H54 (cell line): Measurements from ENCODE around the gene SLC6A13.

Source experiments
- DNase-seq: peaks from one replicate; pipeline ENCODE4 v3.0.0; 2011; ENCODE audit warnings: low spot score, mixed read lengths; ENCODE audit not compliant: insufficient read length
- FAIRE-seq: peaks from 3 replicates; lab custom pipeline; 2011; peaks lifted over from hg19 to GRCh38; lab: Jason Lieb, UNC
- POLR2A ChIP-seq: IDR thresholded peaks from 2 replicates; pipeline ENCODE4 v1.6.1; 2011; ENCODE audit warnings: low read depth, mild to moderate bottlenecking, low read length

Gene SLC6A13

DNA sequence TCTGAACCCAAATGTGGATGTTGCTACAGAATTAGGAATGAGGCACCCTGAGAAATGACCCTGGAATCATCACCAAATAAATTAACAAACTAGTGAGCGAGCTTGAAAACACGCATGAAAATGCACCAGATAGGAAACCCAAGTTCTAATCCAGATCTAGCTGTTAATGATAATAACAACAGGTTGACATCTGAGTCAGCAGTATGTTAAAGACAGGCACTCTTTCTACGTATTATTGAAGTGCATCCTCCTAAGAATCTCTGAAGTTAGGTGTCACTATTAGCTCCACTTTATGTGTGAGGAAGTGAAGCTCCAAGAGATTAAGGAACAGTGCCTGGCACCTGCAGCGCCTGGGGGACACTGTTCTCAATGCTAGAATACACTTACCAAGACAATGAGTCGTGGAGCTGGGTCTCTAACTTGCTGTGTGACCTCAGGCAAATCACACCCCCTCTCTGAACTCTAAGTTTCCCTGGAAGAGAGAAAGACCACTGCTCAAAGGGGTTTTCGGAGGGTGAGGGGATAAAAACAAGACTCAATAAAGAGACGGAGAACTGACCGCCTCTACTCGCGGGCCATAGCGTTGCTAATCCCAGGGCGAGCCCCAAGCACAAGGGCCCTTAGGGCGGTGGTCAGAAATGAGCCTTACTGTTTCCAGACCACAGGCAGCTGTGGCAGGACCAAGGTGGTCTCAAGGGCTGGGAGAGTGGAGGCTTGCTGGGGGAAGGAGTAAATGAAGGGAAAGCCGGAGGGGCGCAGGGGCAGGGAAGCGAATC is 50.8 kb downstream of the SLC6A13 start:
- no peak for TF ChIP-seq POLR2A
- FAIRE-seq (no peak), DNase-seq (no peak)

GRCh38 chr12:211142-211465 is 51.5 kb downstream of the SLC6A13 start:
- DNase-seq = no peak
- no peak for FAIRE-seq
- no peak for TF ChIP-seq POLR2A

GRCh38 chr12:210277-211141 is 52.1 kb downstream of the SLC6A13 start:
- DNase-seq (no peak), FAIRE-seq (no peak)

DNA sequence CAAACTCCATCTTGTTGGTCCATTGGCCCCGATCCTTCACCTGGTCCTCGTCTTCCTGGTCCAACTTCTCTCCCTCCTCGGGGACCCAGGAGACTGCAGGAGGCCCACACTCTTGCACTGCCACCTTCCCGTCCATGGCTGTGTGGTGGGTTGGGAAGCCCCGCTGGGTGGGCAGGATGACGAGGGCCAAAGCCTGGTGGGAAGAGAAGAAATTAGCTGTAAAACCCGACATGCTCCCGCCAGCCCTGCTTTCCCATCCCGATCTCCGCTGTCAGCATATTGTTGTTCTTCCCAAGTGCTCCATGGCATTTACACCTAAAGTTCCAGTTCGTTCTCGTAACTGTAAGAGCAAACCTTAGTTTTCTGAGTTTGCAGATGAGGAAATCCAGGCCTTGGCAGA is 52.8 kb downstream of the SLC6A13 start:
- DNase-seq (no peak), FAIRE-seq (no peak)
- TF ChIP-seq POLR2A = no peak

More at GRCh38 chr12:210277-211141, 52.1 kb downstream of the SLC6A13 start:
- no peak for TF ChIP-seq POLR2A

GRCh38 chr12:209246-209645 is 53.4 kb downstream of the SLC6A13 start:
- FAIRE-seq (no peak), DNase-seq (no peak)
- TF ChIP-seq POLR2A = no peak

DNA sequence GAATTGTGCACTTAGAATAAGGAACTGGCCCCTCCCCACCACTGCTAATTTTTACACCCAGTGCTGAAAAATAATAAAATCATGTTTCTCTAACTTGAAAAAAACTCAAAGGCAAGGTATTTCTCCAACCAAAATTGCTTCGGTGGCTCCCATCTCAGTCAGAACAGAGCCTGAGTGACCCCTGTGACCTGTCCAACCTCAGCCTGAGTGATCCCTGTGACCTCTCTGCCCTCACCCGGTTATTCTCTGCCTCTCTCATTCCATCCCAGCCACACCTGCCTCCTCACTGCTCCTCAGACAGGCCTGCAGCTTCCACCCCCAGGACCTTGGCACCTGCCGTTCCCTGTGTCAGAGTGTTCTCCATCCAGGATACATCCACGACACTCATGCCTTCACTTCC is 53.8 kb downstream of the SLC6A13 start:
- no peak for TF ChIP-seq POLR2A
- DNase-seq (no peak), FAIRE-seq (no peak)

DNA sequence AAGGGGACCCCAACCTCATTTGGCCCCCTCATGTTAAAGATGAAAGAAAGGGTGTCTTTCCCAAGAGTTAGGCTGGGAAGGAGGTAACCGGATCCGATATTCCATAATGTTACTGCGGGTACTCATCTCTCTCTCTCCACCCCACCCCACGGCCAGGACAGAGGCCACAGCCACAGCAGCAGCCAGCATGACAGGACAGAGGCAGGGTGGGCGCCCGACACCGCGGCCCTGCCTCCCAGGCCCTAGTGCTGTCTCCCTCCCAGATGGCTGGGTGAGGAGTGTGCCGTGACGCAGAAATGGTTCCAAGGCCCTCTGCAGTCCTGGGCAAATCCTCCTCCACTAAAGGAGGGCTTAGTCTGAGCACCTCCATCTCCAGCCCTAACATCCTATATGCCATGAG is 54.8 kb downstream of the SLC6A13 start:
- TF ChIP-seq POLR2A = no peak
- DNase-seq (no peak), FAIRE-seq (no peak)

- FAIRE-seq (no peak), DNase-seq (no peak)
- no peak for TF ChIP-seq POLR2A
Measured at GRCh38 chr12:206746-207440, 55.7 kb downstream of the SLC6A13 start.

DNA sequence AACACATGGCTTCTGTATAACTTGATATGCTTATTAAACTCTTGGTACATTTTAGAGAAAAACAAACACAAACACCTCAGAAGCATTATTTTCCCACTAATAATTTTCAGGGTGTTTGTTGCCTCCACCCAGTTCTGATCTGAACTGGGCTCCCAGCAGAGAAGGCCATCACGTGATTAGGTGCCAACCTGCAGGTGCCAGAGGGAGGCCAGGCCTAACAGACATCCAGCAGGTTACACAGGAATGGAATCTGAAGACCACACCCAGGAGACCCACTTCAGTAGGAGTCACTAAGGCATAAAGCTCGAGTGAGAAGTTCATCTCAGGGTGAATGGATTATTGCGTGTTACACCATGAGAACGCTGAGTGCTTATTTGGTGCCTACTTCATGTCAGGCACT is 57.6 kb downstream of the SLC6A13 start:
- TF ChIP-seq POLR2A = no peak
- DNase-seq (no peak), FAIRE-seq (no peak)

GRCh38 chr12:204261-204678 is 58.4 kb downstream of the SLC6A13 start:
- no peak for TF ChIP-seq POLR2A
- DNase-seq = no peak
- FAIRE-seq = no peak

DNA sequence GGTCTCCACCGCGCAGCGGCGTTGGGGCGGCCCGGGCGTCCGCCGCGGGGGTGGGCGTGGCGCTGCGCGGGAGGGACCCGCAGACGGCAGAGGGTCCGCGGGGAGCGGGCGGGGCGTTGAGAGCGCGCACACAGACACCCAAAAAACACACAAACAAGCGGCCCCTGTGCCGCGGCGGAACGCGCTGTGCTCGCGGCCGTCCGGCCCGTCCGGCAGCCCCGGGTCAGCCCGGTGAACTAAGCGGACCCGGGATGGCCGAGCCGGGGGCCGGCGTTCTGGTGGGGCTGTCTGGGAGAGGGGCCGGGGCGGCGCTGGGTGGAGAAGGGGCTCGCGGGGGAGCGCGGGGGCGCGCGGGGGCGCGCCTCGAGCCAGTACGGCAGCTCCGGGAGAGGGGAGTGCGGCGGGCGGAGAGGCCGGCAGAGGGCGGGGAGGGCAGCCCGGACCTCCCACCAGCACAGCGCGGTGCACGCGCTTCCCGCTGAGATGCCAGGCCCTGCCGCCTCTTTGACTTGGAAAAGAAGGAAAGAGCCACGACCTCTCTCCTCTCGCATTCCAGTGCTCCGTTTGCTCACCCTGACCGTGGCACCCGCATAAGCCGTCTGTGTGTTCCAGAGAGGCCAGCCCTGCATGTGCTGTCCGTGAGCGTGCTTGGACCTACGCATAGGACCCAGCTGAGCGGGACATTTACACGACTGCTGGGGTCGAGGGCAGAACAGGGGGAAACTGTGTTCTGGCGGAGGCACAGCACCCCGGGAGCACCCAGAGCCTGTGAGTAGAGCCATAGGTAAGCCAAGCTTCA is 59.0 kb downstream of the SLC6A13 start:
- no peak for FAIRE-seq

DNA sequence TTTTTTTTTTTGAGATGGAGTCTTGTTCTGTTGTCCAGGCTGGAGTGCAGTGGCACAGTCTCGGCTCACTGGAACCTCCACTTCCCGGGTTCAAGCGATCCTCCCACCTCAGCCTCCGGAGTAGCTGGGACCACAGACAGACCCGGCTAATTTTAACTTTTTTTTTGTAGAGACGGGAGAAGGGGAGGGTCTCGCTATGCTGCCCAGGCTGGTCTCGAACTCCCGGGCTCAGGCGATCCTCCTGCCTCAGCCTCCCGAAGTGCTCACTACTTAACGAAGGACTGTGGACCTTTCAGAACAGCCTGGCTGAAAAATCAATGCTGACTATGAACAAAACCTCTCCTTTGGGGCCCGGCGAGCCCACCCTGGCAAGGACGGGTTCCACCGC is 59.6 kb downstream of the SLC6A13 start:
- DNase-seq = no peak
- no peak for TF ChIP-seq POLR2A
- FAIRE-seq = no peak

More for the DNA sequence above, 59.0 kb downstream of the SLC6A13 start:
- no peak for TF ChIP-seq POLR2A
- DNase-seq = no peak

DNA sequence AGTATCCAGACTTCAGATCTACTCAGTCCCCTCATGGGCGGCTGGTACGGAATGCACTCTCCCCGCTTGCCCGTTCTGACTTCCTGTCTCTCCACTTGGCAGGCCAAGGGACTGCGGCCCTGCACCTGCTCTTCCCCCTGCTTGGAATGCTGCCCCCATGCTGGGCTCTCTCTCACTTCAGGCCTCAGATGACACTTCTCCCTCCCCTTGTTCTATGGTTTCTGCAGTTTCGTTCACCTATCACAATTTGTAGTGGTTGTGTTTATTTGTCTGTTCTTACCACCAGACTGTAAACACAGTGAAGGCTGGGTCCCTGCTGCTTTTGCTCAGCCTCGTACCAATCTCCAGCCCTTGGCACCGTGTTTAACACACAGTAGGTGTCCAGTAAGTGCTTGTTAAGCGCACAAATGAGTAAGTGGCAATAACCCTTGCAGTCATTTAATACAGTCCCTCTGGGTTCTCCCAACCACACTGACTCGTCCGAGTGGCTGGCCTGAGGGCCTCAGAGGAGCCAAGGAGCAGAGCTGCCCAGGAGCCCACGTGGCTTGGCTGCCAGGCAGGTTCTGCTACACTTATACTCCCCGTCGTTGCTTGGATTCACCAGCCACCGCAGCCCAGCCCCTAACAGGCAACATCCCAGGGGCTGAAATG is 60.4 kb downstream of the SLC6A13 start:
- FAIRE-seq (no peak), DNase-seq (no peak)
- no peak for TF ChIP-seq POLR2A
